Lung (tissue), 12 donors: ENCODE results near the gene GCDH. TPM values are rescaled to one million over a fixed set of nuclear protein-coding genes. Genes with fewer than 3 reads are reported as not detected.
A peak's percentile ranks its signal among the peaks of the same experiment; 100 is the strongest.
"Not testable (repeated sequence)": the region's sequence is repeated elsewhere in the genome, so short reads cannot be mapped to it uniquely, and the experiment has no call there.

Experiments used
- ATAC-seq: fragments of 200-7000 bp; cut with Tn5 transposase; one replicate; pipeline ENCODE4 v1.9.1; 2020; ENCODE audit warnings: moderate number of reproducible peaks; ENCODE audit not compliant: insufficient read depth, low FRiP score
- DNase-seq, 3 donors: peaks; one replicate each; pipeline ENCODE4 v3.0.0-alpha.2; 2013 to 2017
- H3K27ac ChIP-seq, 2 donors: one replicate each; pipeline ENCODE4 v1.5.1; 2013; ENCODE audit warnings: mild to moderate bottlenecking in 2 of 2, moderate library complexity in 2 of 2, control low read depth in 1 of 2, inconsistent platforms in 1 of 2, low read depth in 1 of 2, low read length in 1 of 2
- H3K27me3 ChIP-seq, 3 donors: one replicate each; pipeline ENCODE4 v1.5.1; 2013; ENCODE audit warnings: low read length in 2 of 3; ENCODE audit not compliant: control insufficient read depth in 3 of 3, insufficient read depth in 3 of 3
- H3K36me3 ChIP-seq, 4 donors: one replicate each; pipeline ENCODE4 v1.5.1; 2013; ENCODE audit warnings: low read length in 4 of 4, mild to moderate bottlenecking in 1 of 4, moderate library complexity in 1 of 4; ENCODE audit not compliant: control insufficient read depth in 4 of 4, insufficient read depth in 4 of 4
- H3K4me1 ChIP-seq, 5 donors: one replicate each; pipeline ENCODE4 v1.5.1; 2013; ENCODE audit warnings: low read length in 5 of 5, mild to moderate bottlenecking in 2 of 5, moderate library complexity in 1 of 5; ENCODE audit not compliant: control insufficient read depth in 5 of 5, insufficient read depth in 5 of 5
- H3K4me3 ChIP-seq: one replicate; pipeline ENCODE4 v1.5.1; 2013; ENCODE audit warnings: mild to moderate bottlenecking, control low read depth, moderate library complexity
- H3K9ac ChIP-seq, 2 donors: one replicate each; pipeline ENCODE4 v1.5.1; 2013; ENCODE audit warnings: low read length in 2 of 2, control low read depth in 1 of 2; ENCODE audit not compliant: insufficient read depth in 1 of 2
- H3K9me3 ChIP-seq, 4 donors: one replicate each; pipeline ENCODE4 v1.5.1; 2013; ENCODE audit warnings: low read length in 3 of 4, mild to moderate bottlenecking in 1 of 4, moderate library complexity in 1 of 4; ENCODE audit not compliant: control insufficient read depth in 4 of 4, insufficient read depth in 3 of 4
- CTCF ChIP-seq: IDR thresholded peaks from 2 replicates; pipeline ENCODE4 v1.5.1; 2012; ENCODE audit warnings: mild to moderate bottlenecking; ENCODE audit errors: control extremely low read depth, extremely low read depth
- WGBS, 2 donors: extraction: QIAGEN DNeasy Blood & Tissue Kit; methylation state at CpG; one replicate each; pipeline ENCODE4 v1.1.7; 2013; 5-methylcytosine and 5-hydroxymethylcytosine counted together
- polyA plus RNA-seq, 2 donors: library from polyadenylated mRNA; stranded (reverse); fragments of 200-250 nt; gene quantifications; one replicate each; pipeline ENCODE4 v1.2.1, GENCODE V29; 2013
- total RNA-seq, 2 donors: library from RNA; depleted of rRNA in 1 of 2; stranded (reverse); fragments of >200 nt in 1 of 2; gene quantifications; one replicate each; pipeline ENCODE4 v1.2.1, GENCODE V29; 2014 to 2021
- donor health status: control.
- donor health status: control.
- donor health status: Bipolar disorder and iron deficiency.
- donor health status: healthy.
- donor health status: DM: yes; HTN: yes; CAD: no.

GCDH gene
- total and polyA plus RNA-seq, 4 donors = 15.6 to 33.8 (median 27.7) TPM

GRCh38 chr19:12886969-12887747 lies 3.8 kb upstream of the GCDH start, which contains the start of gene KLF1:
Gene KLF1, minus strand, starts transcription at chr19:12887201. Its CDS starts 61 bp downstream, at chr19:12887140.
- WGBS, 2 donors = 67 to 81% methylated on average over 17 of the region's 17 CpGs
- DNase-seq (no peak), ATAC-seq (no peak)
- Histone ChIP-seq H3K36me3 (no peaks in the 10 kb centered on the region), H3K4me3 (no peak within 1 kb of the TSS), H3K27ac (no peak within 1 kb of the TSS), H3K4me1 (peaks cover 0 to 17% (median 4%) of the 10 kb centered on the region in 5 donors), H3K9me3 (peaks cover 0 to 9% (median 3%) of the 10 kb centered on the region in 4 donors), H3K9ac (no peak within 1 kb of the TSS), H3K27me3 (peaks cover 0 to 23% (median 14%) of the 10 kb centered on the region in 3 donors)
- TF ChIP-seq CTCF = no peak

GRCh38 chr19:12888006-12888603 lies 2.9 kb upstream of the GCDH start:
- no peak overlapping the region for H3K4me3 ChIP-seq
- peaks cover 0 to 9% (median 3%) of the 10 kb centered on the region in 4 donors for H3K9me3 ChIP-seq
- H3K27ac ChIP-seq = no peak overlapping the region
- DNase-seq (no peak), ATAC-seq (no peak)
- H3K36me3 ChIP-seq = peaks cover 0 to under 1% (median 0%) of the 10 kb centered on the region in 4 donors
- WGBS, 2 donors = 74 to 80% methylated on average over 5 of the region's 5 CpGs
- H3K4me1 ChIP-seq = peaks cover 0 to 17% (median 4%) of the 10 kb centered on the region in 5 donors
- TF ChIP-seq CTCF = no peak
- H3K9ac ChIP-seq = no peak overlapping the region
- peaks cover 0 to 23% (median 14%) of the 10 kb centered on the region in 3 donors for H3K27me3 ChIP-seq

- H3K27me3 ChIP-seq, DNase-seq, ATAC-seq, H3K4me3 ChIP-seq, H3K9me3 ChIP-seq, H3K36me3 ChIP-seq: not testable (repeated sequence)
- peak overlapping the region; percentile 77 to 84 for H3K27ac ChIP-seq
- peak overlapping the region in 1 of 2 donors; percentile 83 for H3K9ac ChIP-seq
- H3K4me1 ChIP-seq = peaks cover 0 to 12% (median 4%) of the 10 kb centered on the region in 5 donors
- WGBS, 2 donors = 34 to 36% methylated on average over 9 to 10 of the region's 10 CpGs
Measured at GRCh38 chr19:12890299-12890786, 617 bp upstream of the GCDH start.

GRCh38 chr19:12891553-12892021 lies 627 bp downstream of the GCDH start:
- Histone ChIP-seq H3K4me3 (peak overlapping the region; percentile 71), H3K4me1 (peaks cover 0 to 12% (median 4%) of the 10 kb centered on the region in 5 donors), H3K9me3 (no peaks in the 10 kb centered on the region), H3K27ac (peak overlapping the region; percentile 75 to 79), H3K27me3 (no peaks in the 10 kb centered on the region), H3K9ac (peak overlapping the region; percentile 60 to 74), H3K36me3 (peaks cover 0 to 13% (median 10%) of the 10 kb centered on the region in 4 donors)
- TF ChIP-seq CTCF = no peak
- no peak for ATAC-seq
- no peak for DNase-seq
- WGBS, 2 donors = 6 to 10% methylated on average over 21 to 26 of the region's 26 CpGs
